LNCaP clone FGC (cell line): ENCODE results near the gene PLXNA1.

Experiments used
- DNase-seq: peaks from one replicate; pipeline ENCODE4 v3.0.0-alpha.2; 2011; ENCODE audit warnings: low read depth
- H3K4me3 ChIP-seq: 2 replicates; pipeline ENCODE4 v1.5.1; 2011; ENCODE audit warnings: mild to moderate bottlenecking, low read depth, low read length, control low read depth
- CTCF ChIP-seq: IDR thresholded peaks from 2 replicates; pipeline ENCODE4 v1.5.1; 2012; ENCODE audit warnings: mild to moderate bottlenecking; ENCODE audit not compliant: control insufficient read depth, insufficient read depth; ENCODE audit errors: extremely low read depth

The PLXNA1 gene

DNA sequence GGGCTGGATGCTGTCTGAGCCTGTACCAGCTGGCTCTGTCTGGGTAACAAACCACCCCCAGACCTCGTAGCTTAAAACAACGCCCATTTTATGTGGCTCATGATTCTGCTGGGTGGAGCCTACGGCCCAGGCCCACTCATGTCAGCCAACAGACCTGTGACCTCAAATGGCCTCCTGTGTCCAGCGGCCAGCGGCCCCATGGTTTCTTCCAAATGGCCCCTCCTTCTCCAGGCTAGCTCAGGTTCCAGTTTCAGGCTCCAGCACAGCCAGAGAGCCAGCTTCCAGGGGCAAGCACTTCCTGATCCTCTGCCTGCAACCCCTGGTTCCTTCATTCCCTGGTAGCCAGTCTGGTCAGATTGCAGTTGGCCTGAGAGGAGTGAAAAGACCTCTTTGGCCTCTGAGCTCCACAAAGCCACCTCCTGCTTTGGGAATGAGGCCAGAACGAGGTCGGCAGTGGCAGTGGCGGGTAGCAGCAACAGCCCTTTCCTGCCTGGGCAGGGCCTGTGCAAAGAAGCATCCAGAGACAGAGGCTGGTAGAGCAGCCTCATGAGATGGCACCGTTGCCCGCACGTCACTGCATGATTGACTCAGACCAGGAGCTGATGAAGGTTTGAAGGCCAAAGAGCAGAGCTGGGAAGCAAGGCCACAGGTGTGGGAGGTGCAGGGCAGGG lies 21.0 kb upstream of the PLXNA1 start:
- TF ChIP-seq CTCF = no peak
- H3K4me3 ChIP-seq = no peak overlapping the region
- no peak for DNase-seq

DNA sequence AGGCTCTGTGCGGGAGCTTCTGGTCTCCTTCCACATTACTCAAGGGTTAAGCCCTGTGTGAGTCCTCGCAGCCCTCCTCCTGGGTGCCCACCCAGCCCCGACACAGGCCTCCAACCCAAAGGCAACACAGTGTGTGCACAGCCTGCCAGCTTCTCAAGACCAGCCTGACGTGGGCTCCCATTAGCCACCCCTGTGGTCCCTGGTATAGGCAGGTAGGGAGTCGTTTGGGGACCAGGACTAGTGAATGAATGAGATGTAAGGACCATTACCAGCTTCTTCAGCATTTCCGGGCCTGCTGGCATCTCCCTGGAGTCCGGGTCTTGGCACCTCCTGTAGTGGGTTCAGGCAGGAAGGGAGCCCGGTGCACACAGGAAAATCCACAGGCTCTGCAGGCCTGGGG lies 20.2 kb upstream of the PLXNA1 start:
- DNase-seq = no peak

GRCh38 chr3:126963261-126964190 lies 19.4 kb upstream of the PLXNA1 start:
- no peak for TF ChIP-seq CTCF
- H3K4me3 ChIP-seq = no peak overlapping the region
- DNase-seq = no peak

More for the DNA sequence above, 20.2 kb upstream of the PLXNA1 start:
- no peak overlapping the region for H3K4me3 ChIP-seq
- TF ChIP-seq CTCF = no peak

DNA sequence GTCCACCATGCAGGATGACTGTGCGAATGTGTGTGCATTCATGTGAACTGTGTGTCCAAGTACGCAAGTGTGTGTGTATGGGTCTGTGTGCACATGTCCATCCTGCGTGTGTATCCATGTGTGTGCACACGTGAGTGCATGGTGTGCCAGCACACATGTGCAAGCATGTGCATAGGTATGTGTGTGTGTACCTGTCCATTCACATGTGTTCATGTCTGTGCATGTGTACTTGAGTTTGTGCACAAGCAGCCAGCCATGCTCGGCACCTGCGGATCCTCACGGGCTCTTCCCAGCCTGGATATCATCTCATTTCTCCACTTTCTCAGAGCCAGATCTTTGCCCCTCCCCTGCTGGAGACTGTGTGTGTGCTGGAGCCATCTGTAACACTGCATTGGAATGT lies 18.7 kb upstream of the PLXNA1 start:
- no peak for DNase-seq
- H3K4me3 ChIP-seq = no peak overlapping the region
- no peak for TF ChIP-seq CTCF

GRCh38 chr3:126964950-126965349 lies 18.0 kb upstream of the PLXNA1 start:
- DNase-seq = no peak
- TF ChIP-seq CTCF = no peak
- no peak overlapping the region for H3K4me3 ChIP-seq

- no peak for TF ChIP-seq CTCF
- no peak for DNase-seq
- H3K4me3 ChIP-seq = no peak overlapping the region
These were observed 17.3 kb upstream of the PLXNA1 start for GRCh38 chr3:126965526-126966080.
